Esophagus squamous epithelium (tissue), 5 donors: ENCODE data around the gene MPIG6B. TPM values are rescaled to one million over a fixed set of nuclear protein-coding genes. Genes with fewer than 3 reads are reported as not detected.

Source experiments
- DNase-seq: peaks from one replicate; lab custom pipeline; 2025; lab: John Stamatoyannopoulos, UW
- H3K27ac ChIP-seq, 4 donors: fragments of 200-600 bp; sonication (generic); one replicate each; pipeline ENCODE4 v1.5.1; 2016 to 2019; ENCODE audit warnings: mild to moderate bottlenecking in 1 of 4
- H3K27me3 ChIP-seq, 4 donors: fragments of 200-600 bp; sonication (generic); 1 replicate in 3 of 4; 2 replicates in 1 of 4; pipeline versions ENCODE4 v1.5.1 to v1.6.0; 2017 to 2021; ENCODE audit warnings: antibody characterized with exemption in 1 of 4
- H3K36me3 ChIP-seq, 3 donors: fragments of 200-600 bp; sonication (generic); one replicate each; pipeline ENCODE4 v1.5.1; 2016 to 2019
- H3K4me1 ChIP-seq, 3 donors: fragments of 200-600 bp; sonication (generic); one replicate each; pipeline ENCODE4 v1.5.1; 2017 to 2019
- H3K4me3 ChIP-seq, 4 donors: fragments of 200-600 bp; sonication (generic); 1 replicate in 3 of 4; 2 replicates in 1 of 4; pipeline ENCODE4 v1.5.1; 2016 to 2019; ENCODE audit warnings: mild to moderate bottlenecking in 2 of 4, moderate library complexity in 1 of 4
- H3K9me3 ChIP-seq, 3 donors: fragments of 200-600 bp; sonication (generic); one replicate each; pipeline ENCODE4 v1.5.1; 2016 to 2019
- CTCF ChIP-seq, 6 experiments: fragments of 450-650 bp in 4 of 6; fragments of 200-600 bp in 2 of 6; sonication (generic) in 2 of 6; IDR thresholded peaks; one replicate each; pipeline ENCODE4 v1.5.1; 2016 to 2019; ENCODE audit warnings: antibody characterized with exemption in 6 of 6, mild to moderate bottlenecking in 4 of 6, moderate library complexity in 4 of 6
- POLR2A ChIP-seq, 4 donors: fragments of 450-650 bp; IDR thresholded peaks; one replicate each; pipeline ENCODE4 v1.6.1; 2017; ENCODE audit warnings: antibody characterized with exemption in 4 of 4, mild to moderate bottlenecking in 4 of 4, moderate library complexity in 3 of 4
- WGBS, 2 donors: methylation state at CpG; one replicate each; pipeline ENCODE4 v1.1.5; 2018; 5-methylcytosine and 5-hydroxymethylcytosine counted together
- intact Hi-C: fragments of 100-400 bp; cut with DNase I; formaldehyde crosslinking; loops from one replicate; pipeline ENCODE4 v1.15.0; 2022
- total RNA-seq, 4 donors: library from RNA; depleted of rRNA; stranded (reverse); fragments of >200 nt; gene quantifications; one replicate each; pipeline ENCODE4 v1.1.0, GENCODE V29; 2016
- donor health status: DM: yes; HTN: yes; CAD: no.

MPIG6B gene
- total RNA-seq, 4 donors from 2014 or later = 0.12 to 1.4 (median 0.73) TPM

GRCh38 chr6:31697555-31697954 lies 25.6 kb upstream of the MPIG6B start:
- intact Hi-C loops = no loop called here
- TF ChIP-seq POLR2A (IDR thresholded peaks at IDR 0.05) = no peak
- TF ChIP-seq CTCF (IDR thresholded peaks at IDR 0.05) = no peak
- Histone ChIP-seq H3K9me3 (no peaks in the 10 kb centered on the region), H3K27ac (no peak overlapping the region), H3K4me1 (peaks cover 14 to 39% (median 17%) of the 10 kb centered on the region in 3 donors), H3K36me3 (peaks cover 9 to 87% (median 39%) of the 10 kb centered on the region in 3 donors), H3K4me3 (no peak overlapping the region), H3K27me3 (no peaks in the 10 kb centered on the region)
- 12 to 49% methylated on average over 3 of the region's 3 CpGs for WGBS, 2 donors
- no peak for DNase-seq

- Histone ChIP-seq H3K4me3 (no peak overlapping the region), H3K27me3 (no peaks in the 10 kb centered on the region), H3K4me1 (peaks cover 14 to 48% (median 21%) of the 10 kb centered on the region in 3 donors), H3K36me3 (peaks cover 0 to 54% (median 14%) of the 10 kb centered on the region in 3 donors), H3K9me3 (no peaks in the 10 kb centered on the region), H3K27ac (peak overlapping the region in 1 of 4 donors; percentile 99)
- TF ChIP-seq POLR2A (IDR thresholded peaks at IDR 0.05) (no peak), CTCF (IDR thresholded peaks at IDR 0.05) (no peak)
- WGBS, 2 donors = 82 to 84% methylated on average over 5 of the region's 5 CpGs
- intact Hi-C loops = no loop called here
- no peak for DNase-seq
These were observed 22.3 kb upstream of the MPIG6B start for GRCh38 chr6:31700740-31701401.

- H3K27ac ChIP-seq = peak overlapping the region in 3 of 4 donors; percentile 96 to 99 (median 99)
- H3K27me3 ChIP-seq = no peaks in the 10 kb centered on the region
- peak overlapping the region; percentile 64 to 96 (median 81) for H3K4me3 ChIP-seq
- DNase-seq = no peak
- H3K36me3 ChIP-seq = peaks cover 0 to 44% (median 5%) of the 10 kb centered on the region in 3 donors
- peaks cover 14 to 48% (median 21%) of the 10 kb centered on the region in 3 donors for H3K4me1 ChIP-seq
- no peaks in the 10 kb centered on the region for H3K9me3 ChIP-seq
- intact Hi-C loops = no loop called here
- no peak for TF ChIP-seq CTCF (IDR thresholded peaks at IDR 0.05)
- 21 to 39% methylated on average over 4 to 7 of the region's 7 CpGs for WGBS, 2 donors
These were observed 21.3 kb upstream of the MPIG6B start for GRCh38 chr6:31701666-31702404.

- DNase-seq = no peak
- peak overlapping the region; percentile 96 to 99 (median 99) for H3K27ac ChIP-seq
- 0 to 1% methylated on average over 10 of the region's 10 CpGs for WGBS, 2 donors
- H3K4me3 ChIP-seq = peak overlapping the region; percentile 64 to 96 (median 81)
- no peak for TF ChIP-seq CTCF (IDR thresholded peaks at IDR 0.05)
- no peak for TF ChIP-seq POLR2A (IDR thresholded peaks at IDR 0.05)
- H3K4me1 ChIP-seq = peaks cover 14 to 48% (median 21%) of the 10 kb centered on the region in 3 donors
- no peaks in the 10 kb centered on the region for H3K27me3 ChIP-seq
- intact Hi-C loops = no loop called here
- no peaks in the 10 kb centered on the region for H3K9me3 ChIP-seq
- peaks cover 0 to 38% (median 4%) of the 10 kb centered on the region in 3 donors for H3K36me3 ChIP-seq
These were observed 20.8 kb upstream of the MPIG6B start for GRCh38 chr6:31702405-31702818.
